ENCODE measurements around the gene CEP44. TPM values are rescaled to one million over a fixed set of nuclear protein-coding genes. Genes with fewer than 3 reads are reported as not detected.

The CEP44 gene
- polyA plus RNA-seq, 1 donor from 2014 or later, result 19.3 TPM

DNA sequence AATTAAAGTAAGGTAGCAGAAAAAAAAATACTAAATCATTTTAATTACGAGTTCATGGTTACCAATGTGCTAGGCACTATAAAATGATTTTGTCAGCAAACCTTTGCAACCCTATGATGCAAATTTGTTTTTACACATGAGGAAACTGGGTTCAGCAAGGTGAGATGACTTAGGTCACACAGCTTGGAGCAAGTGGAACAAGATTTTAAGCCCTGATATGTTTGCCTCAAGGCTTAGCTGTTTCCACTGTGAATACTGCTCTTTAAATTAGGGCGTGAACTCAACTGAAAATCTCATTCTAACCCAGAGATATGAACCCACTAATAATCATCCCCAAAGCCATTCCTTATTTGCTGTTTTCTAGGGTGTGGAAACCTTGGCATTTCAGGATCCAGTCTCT lies 86.3 kb downstream of the CEP44 start:
- Histone ChIP-seq H2AFZ (ENCODE audit: low read depth, low read length) (no peak overlapping the region), H3K79me2 (replicated peaks; ENCODE audit: insufficient read depth, low read length) (no peaks in the 10 kb centered on the region)

DNA sequence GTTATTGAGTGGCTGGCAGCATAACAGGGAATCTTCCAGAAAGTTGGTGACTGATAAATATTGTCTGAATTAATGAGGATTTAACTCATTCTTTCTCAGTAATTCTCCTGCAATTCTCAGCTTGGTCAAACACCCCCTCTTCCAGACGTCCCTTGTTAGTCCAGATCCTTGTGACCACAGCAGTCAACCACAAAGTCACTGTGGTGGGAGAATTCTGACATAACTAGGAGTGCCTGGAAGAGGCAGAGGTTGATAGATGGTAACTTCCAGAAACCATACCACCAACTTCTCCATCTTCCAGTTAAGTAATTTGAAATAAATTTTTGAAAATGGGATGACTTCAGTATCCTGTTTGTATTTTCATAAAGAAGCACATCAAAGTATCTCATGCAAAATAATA lies 90.1 kb downstream of the CEP44 start:
- Histone ChIP-seq H3K36me3 (ENCODE audit: insufficient read depth, low read length) (no peaks in the 10 kb centered on the region), H3K9ac (ENCODE audit: low read length) (no peak overlapping the region), H3K4me3 (ENCODE audit: low read length) (no peak overlapping the region), H3K9me2 (ENCODE audit: insufficient read depth, low read length) (no peaks in the 10 kb centered on the region), H3F3A (ENCODE audit: insufficient read depth, low read length, poor library complexity, severe bottlenecking) (no peaks in the 10 kb centered on the region), H3K27me3 (ENCODE audit: insufficient read depth, low read depth, low read length) (no peaks in the 10 kb centered on the region), H3K79me2 (replicated peaks; ENCODE audit: insufficient read depth, low read length) (no peaks in the 10 kb centered on the region), H2AFZ (ENCODE audit: low read depth, low read length) (no peak overlapping the region), H4K20me1 (ENCODE audit: insufficient read depth) (no peaks in the 10 kb centered on the region), H3K27ac (ENCODE audit: low read length) (no peak overlapping the region), H3K9me3 (ENCODE audit: low read length) (no peaks in the 10 kb centered on the region), H3K4me2 (ENCODE audit: low read length) (no peak overlapping the region)
- TF ChIP-seq EP300 (conservative IDR thresholded peaks at IDR 0.05; ENCODE audit: poor library complexity, severe bottlenecking) (no peak), TAF1 (IDR thresholded peaks at IDR 0.05; ENCODE audit: low read depth) (no peak), SMC3 (conservative IDR thresholded peaks at IDR 0.05; ENCODE audit: poor library complexity) (no peak), POLR2AphosphoS5 (IDR thresholded peaks at IDR 0.05) (no peak), MXI1 (conservative IDR thresholded peaks at IDR 0.05; ENCODE audit: poor library complexity, severe bottlenecking) (no peak), EZH2 (IDR thresholded peaks at IDR 0.05; ENCODE audit: borderline replicate concordance, insufficient read depth, low read length, poor library complexity, severe bottlenecking) (no peak), RAD21 (conservative IDR thresholded peaks at IDR 0.05) (no peak)
- TF ChIP-seq, protein P1, sequence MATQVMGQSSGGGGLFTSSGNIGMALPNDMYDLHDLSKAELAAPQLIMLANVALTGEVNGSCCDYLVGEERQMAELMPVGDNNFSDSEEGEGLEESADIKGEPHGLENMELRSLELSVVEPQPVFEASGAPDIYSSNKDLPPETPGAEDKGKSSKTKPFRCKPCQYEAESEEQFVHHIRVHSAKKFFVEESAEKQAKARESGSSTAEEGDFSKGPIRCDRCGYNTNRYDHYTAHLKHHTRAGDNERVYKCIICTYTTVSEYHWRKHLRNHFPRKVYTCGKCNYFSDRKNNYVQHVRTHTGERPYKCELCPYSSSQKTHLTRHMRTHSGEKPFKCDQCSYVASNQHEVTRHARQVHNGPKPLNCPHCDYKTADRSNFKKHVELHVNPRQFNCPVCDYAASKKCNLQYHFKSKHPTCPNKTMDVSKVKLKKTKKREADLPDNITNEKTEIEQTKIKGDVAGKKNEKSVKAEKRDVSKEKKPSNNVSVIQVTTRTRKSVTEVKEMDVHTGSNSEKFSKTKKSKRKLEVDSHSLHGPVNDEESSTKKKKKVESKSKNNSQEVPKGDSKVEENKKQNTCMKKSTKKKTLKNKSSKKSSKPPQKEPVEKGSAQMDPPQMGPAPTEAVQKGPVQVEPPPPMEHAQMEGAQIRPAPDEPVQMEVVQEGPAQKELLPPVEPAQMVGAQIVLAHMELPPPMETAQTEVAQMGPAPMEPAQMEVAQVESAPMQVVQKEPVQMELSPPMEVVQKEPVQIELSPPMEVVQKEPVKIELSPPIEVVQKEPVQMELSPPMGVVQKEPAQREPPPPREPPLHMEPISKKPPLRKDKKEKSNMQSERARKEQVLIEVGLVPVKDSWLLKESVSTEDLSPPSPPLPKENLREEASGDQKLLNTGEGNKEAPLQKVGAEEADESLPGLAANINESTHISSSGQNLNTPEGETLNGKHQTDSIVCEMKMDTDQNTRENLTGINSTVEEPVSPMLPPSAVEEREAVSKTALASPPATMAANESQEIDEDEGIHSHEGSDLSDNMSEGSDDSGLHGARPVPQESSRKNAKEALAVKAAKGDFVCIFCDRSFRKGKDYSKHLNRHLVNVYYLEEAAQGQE (IDR thresholded peaks at IDR 0.05; ENCODE audit: borderline replicate concordance), result no peak
- TF ChIP-seq, protein P2, sequence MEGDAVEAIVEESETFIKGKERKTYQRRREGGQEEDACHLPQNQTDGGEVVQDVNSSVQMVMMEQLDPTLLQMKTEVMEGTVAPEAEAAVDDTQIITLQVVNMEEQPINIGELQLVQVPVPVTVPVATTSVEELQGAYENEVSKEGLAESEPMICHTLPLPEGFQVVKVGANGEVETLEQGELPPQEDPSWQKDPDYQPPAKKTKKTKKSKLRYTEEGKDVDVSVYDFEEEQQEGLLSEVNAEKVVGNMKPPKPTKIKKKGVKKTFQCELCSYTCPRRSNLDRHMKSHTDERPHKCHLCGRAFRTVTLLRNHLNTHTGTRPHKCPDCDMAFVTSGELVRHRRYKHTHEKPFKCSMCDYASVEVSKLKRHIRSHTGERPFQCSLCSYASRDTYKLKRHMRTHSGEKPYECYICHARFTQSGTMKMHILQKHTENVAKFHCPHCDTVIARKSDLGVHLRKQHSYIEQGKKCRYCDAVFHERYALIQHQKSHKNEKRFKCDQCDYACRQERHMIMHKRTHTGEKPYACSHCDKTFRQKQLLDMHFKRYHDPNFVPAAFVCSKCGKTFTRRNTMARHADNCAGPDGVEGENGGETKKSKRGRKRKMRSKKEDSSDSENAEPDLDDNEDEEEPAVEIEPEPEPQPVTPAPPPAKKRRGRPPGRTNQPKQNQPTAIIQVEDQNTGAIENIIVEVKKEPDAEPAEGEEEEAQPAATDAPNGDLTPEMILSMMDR (IDR thresholded peaks at IDR 0.05; ENCODE audit: poor library complexity, severe bottlenecking), result no peak

More for the DNA sequence above, 86.3 kb downstream of the CEP44 start:
- no peaks in the 10 kb centered on the region for H3K36me3 ChIP-seq (ENCODE audit: insufficient read depth, low read length)
- H3K4me2 ChIP-seq (ENCODE audit: low read length), result no peak overlapping the region
- H3K9me3 ChIP-seq (ENCODE audit: low read length), result no peaks in the 10 kb centered on the region
- TF ChIP-seq RAD21 (conservative IDR thresholded peaks at IDR 0.05), result no peak
- TF ChIP-seq, protein P2 (IDR thresholded peaks at IDR 0.05; ENCODE audit: poor library complexity, severe bottlenecking), result no peak
- TF ChIP-seq TAF1 (IDR thresholded peaks at IDR 0.05; ENCODE audit: low read depth), result no peak
- no peak for TF ChIP-seq EP300 (conservative IDR thresholded peaks at IDR 0.05; ENCODE audit: poor library complexity, severe bottlenecking)
- no peak for TF ChIP-seq EZH2 (IDR thresholded peaks at IDR 0.05; ENCODE audit: borderline replicate concordance, insufficient read depth, low read length, poor library complexity, severe bottlenecking)
- no peak for TF ChIP-seq POLR2AphosphoS5 (IDR thresholded peaks at IDR 0.05)
- TF ChIP-seq MXI1 (conservative IDR thresholded peaks at IDR 0.05; ENCODE audit: poor library complexity, severe bottlenecking), result no peak
- TF ChIP-seq, protein P1 (IDR thresholded peaks at IDR 0.05; ENCODE audit: borderline replicate concordance), result no peak
- TF ChIP-seq SMC3 (conservative IDR thresholded peaks at IDR 0.05; ENCODE audit: poor library complexity), result no peak
- H3K27me3 ChIP-seq (ENCODE audit: insufficient read depth, low read depth, low read length), result no peaks in the 10 kb centered on the region
- no peaks in the 10 kb centered on the region for H4K20me1 ChIP-seq (ENCODE audit: insufficient read depth)
- no peak overlapping the region for H3K9ac ChIP-seq (ENCODE audit: low read length)
- no peaks in the 10 kb centered on the region for H3K9me2 ChIP-seq (ENCODE audit: insufficient read depth, low read length)
- no peak overlapping the region for H3K27ac ChIP-seq (ENCODE audit: low read length)
- H3F3A ChIP-seq (ENCODE audit: insufficient read depth, low read length, poor library complexity, severe bottlenecking), result no peaks in the 10 kb centered on the region
- no peak overlapping the region for H3K4me3 ChIP-seq (ENCODE audit: low read length)

Data from neural cell (in vitro differentiated cells).